HG03025 (cell line): Measurements from ENCODE around the gene EXT2.

Experiments
- ATAC-seq: cut with Tn5 transposase; IDR thresholded peaks from one replicate; pipeline ENCODE4 v1.9.1; 2021; ENCODE audit warnings: mild to moderate bottlenecking, moderate library complexity; ENCODE audit not compliant: unreplicated experiment, low FRiP score

The EXT2 gene

DNA sequence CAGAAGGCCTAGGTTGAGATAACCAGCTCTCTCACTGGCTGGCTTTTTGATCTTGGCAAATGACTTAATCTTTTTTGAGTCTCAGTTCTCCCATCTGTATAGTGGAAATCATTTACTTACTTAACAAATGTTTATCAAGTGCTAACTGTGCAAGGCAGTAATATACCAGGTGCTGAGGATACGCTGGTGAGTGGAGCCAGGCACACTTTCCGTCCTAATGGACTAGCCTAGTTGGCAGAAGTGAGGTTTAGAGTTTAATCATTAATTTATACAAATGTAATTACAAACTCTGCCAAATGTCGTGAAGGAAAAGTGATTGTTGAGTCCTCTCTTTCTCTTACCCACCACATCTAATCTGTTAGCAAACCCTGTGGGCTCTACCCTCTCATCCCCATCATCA, 33.3 kb downstream of the EXT2 start:
- no peak for ATAC-seq

DNA sequence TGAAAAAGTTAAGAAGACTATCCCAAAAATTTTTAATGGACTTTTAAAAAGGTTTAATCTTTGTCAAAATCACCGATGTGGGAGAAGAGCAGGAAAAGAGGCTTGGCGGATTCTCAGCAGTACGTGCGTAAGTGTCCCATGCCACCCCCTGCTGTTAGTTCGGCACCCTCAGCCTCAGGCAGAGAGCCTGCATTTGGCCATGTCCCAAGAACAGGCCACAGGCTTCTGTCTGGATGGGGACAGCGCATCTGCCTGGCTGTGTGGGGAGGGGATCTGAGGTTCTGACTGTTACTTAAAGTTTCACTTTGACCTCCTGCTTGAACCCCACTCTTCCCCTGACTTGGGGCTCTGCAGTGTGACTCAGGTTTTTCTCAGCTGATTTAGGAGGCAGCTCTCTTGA, 35.3 kb downstream of the EXT2 start:
- no peak for ATAC-seq

DNA sequence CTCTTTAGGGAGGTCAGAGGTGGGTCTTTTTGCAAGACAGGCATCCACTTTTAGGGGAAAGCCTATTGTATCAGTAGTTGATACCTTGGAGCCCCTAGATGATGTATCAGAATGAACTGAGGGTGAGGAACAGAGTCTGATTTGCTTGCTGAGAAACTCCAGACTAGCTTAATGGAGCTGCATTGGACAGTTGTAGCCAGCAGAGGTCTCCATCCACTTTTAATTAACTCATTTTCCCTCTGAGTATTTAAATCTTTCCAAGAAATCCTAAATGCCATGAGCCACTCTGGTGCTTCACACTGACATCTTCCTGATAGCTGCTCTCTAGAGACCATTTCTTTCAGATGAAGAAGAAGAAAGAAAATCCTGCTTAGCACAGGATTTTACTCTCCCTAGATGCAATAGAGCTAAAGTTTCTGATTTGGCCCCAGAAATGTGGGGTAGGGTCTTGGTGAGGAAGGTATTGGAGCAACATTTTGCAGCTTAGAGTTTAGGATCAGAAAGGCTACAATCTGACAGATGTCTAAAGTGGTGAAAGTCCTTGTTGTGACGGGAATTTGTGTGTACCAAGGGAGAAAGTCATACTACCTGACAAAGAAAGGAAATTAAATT, 38.0 kb downstream of the EXT2 start:
- no peak for ATAC-seq

DNA sequence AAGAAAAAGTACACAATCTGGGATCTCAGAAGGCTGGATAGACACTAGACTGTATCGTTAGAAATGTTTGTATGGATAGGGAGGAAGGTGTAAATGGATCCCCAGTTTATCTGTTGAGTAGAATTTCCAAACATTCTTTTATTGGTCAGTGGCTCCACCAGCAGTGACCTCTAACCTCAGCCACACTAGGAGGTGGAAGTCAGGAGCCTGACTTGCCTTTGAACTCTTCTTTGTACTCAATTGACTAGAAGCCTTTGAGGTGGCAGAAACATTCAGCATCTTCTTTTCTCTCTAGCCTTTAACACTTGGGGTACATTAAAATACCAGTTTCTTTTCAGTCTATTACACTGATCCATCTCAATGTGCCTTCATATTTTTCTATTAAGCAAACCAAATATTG, 39.1 kb downstream of the EXT2 start:
- no peak for ATAC-seq

DNA sequence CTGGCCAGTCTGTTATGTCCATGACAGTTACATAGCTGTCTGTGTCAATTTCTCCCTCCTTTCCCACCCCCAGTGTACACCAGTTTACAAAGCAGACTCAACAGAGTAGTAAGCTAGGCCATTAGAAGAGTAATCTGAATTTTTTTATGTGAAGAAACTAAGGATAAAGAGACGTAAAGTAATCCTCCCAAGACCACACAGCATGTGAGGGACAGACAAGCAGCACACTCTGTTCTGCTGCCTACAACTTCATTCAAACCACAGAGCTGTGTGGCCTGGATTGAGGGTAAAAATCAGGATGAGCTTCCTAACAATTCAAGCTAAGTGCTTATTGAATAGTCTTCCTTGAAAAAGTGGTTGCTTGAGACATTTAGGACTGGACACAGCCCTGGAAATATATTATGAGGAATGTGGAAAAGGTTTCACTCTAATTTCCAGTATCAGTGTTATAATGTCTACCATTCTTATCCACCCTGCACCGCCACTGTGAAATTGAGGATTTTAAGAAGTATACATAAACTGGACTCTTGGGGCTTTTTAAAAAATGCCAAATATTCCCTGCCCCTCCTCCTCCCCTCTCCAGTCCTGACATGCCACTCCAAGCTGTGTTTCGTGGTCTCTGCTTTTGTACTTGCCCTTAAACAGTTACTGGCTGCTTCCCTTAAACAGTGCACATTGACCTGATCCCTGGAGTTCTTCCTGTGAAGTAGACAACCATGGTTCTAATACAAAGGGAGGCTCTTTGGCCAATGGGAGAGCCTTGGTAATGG, 40.9 kb downstream of the EXT2 start:
- no peak for ATAC-seq

DNA sequence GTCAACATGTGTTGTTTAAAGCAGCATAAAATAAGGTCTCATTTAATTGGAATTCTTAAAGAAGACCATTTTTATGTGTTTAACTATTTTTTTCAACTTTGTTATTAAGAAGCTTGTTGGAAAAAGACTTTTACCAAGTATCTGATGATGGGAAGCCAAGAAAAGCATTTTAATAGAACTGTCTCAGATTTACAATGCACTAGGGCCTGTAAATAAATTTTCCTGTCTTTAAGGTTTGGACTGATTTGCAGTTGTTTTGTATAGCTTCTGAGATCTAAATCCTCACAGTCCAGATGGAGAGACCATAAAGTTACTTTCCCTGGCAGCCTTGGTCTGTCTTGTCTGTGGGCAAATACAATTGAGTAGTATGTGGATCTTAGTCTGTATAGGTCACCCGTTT, 41.6 kb downstream of the EXT2 start:
- ATAC-seq, result no peak

DNA sequence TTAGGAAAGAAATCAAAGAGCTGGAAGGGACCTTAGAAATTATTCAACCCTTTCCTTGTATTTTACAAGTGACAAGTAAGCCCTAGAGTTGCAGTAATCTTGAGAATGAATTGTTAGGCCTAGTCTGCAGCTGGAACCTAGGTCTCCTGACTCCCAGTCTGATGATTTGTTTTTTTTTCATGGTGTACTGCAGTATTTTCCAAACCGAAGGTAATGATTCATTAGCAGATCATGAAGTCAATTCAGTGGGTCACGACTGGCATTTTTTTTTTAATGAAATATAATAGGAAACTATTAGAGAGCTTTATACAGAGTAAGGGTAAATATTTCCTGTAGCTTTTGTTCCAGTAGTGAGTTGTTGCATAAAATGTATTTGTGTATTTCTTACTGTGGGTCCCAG, 42.8 kb downstream of the EXT2 start:
- no peak for ATAC-seq

DNA sequence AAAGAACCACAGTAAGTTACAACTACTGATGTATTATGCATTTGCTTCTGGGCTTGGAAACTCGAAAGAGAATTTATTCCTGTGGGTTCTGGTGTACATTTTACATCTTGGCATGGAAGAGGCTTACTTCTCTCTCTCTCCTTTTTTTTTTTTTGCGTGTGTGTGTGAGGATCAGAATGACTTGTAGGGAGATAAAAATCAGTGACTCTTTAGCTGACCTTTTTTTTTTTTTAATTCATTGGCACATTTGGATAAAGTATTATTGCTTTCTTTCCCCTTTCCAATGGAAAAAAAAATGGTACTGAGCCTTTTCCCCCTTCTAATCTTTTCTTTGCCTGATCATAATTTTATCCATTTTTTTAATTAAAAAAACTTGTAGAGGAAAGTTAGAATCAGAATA, 43.5 kb downstream of the EXT2 start:
- no peak for ATAC-seq

DNA sequence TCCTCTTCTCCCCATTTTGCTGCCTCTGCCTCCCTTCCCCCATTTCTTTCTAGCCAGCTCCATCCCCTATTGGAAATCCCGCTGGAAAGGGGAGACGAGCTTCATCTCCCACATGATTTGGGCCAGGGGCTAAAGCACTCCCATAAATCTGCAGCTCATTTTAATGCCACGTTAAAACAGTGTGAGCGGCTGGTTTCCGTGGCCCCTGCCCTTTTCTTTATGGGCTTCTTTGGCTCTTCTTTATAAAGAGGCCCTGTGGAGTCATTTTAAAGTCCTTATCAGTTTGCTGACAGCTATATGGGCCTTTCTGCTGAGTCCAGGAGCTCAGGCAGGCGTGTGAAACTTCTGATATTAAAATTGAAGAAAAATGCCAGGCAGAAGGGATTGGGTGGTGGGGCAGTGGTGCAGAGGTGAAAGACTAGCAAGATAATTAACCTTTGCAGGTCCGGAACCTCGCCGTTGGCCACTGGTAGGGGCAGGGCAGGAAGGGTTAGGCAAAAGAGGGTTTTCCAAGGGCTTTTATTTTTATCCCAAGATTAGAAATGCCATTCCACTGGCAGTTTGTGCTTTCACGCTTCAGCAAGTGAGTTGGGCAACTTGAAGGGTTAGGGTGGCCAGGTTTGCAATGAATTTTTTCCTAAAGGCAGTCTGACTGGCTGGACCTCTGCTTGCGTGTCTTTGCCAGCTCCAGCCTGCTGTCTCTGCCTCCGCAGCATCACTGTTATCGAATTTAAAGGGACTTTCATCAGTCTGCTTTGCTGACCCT, 44.3 kb downstream of the EXT2 start:
- ATAC-seq, result no peak

DNA sequence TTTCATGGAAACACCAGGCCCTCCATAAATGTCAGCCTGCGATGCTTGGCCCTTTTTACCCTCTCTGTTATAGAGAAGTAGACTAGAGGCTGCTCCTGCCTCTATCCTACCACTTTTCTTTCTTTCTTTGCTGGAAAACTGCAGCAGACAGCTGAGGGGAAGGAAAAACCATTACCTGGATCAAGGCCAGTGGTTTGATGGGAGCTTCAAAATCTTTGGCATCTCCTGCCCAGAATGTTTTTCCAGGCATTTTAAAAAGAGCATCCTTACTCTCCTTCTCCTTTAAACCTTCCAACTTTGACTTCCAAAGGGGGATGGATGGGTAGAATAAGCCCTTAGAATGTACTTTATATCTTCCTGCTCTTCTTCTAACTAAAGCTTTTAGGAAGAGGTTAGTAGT, 44.9 kb downstream of the EXT2 start:
- ATAC-seq, result no peak

DNA sequence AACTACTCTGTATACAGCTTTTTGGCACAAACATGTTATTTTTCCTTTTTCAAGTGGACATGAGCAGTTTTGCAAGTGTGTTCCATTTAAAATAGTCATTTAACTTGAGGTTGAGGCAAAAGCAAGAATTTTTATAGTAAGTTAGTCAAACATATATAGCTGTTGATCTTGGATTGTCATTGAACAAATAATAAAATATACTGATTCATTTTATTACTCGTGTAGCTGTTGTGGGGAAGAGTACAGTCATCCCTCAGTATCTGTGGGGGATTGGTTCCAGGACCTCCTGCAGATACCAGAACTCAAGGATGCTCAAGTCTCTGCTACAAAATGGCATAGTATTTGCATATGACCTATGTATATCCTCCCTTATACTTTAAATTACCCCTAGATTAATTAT, 45.3 kb downstream of the EXT2 start:
- ATAC-seq, result no peak

DNA sequence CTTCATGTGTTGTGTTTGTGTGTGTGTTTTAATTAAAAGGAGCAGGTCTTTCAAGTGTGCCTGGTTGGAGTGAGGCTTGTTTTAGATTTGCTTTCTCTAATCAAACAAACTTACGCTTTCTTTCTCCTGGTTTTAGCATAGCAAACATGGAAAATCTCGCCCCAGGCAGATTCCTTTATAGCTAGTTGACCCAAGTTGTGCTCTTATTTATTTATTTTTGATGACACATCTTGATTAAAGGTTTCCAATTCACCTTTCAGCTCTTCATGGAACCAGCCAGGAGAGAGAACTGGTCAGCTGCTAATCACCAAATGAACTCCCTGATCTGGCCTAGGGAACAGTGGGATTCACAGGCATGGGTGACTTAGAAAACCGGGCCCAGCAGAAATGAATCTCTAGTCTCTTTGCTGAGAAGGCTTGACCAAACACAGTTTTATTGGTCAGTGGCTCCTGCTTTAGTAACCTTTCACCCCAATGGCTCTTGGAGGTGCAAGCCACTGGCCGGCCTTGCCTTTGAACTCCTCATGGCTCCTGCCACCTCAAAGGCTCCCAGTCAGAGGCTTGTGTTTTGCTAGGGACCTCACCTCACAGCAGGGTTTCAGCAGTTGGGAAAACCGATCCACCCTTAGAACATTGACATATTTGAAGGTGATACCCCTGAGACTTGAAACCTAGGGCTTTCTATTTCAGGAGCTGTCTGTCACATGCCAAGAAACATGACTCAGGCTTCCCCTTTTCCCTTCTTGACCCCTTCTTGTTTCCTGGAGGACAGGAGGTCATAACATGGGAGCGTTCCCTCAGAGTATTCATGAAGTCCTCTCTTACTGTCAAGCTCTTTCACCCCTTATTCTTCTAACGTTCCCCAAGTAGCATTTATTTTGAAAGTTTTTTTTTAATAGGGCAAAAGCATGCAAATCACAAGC, 48.8 kb downstream of the EXT2 start:
- ATAC-seq, result no peak

DNA sequence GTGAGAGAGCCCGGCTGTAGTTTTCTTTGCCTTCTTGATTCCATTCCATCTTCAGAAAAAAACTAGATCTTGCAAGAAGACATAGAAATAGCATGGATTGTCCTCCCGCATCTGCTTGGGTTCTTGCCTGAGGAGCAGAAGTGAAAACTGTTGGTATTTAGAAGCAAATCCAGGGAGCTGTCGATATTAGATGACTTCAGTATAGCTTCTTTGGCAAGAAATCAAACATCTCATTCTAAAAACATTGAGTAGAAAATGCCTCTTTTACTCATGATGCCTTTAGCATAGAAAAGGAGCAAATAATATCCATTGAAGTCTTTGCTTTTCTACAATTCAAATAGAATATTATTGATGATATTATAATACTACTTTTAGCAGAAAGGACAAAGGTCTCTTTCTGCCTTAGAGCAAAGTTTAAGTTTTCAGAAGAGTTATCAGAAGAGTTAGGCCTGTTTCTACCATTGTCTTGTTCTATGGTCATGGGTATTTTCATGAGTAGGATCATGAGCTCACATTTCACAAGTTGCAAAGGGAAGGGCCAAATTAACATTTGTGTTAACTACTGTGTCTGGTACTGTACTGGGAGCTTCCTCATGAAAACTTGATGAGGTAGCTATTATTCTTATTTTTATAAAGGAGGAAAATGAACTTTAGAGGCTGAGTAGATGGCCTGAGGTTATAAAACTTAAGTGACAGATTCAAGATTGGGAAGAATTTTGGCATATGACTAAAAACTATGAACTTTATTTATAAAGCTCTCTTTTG, 49.7 kb downstream of the EXT2 start:
- ATAC-seq, result no peak

DNA sequence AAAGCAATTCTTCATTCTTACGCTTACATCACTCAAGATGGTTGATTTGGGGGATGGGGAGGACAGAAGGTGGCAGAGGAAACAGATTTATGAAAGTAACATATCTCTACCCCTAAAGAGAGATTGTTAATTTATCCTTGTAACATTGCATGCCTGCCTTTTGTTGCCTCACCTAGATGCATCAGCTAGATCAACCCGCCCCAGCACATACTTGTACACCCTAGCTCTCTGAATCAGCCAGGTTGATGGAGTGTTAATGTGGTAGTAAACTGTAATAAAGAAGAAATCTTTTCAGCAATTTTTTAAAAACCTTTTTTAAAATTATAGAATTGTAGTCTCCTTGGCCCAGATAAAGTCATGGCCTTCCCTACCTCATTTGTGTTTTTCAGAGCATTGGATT, 51.5 kb downstream of the EXT2 start:
- ATAC-seq, result no peak

DNA sequence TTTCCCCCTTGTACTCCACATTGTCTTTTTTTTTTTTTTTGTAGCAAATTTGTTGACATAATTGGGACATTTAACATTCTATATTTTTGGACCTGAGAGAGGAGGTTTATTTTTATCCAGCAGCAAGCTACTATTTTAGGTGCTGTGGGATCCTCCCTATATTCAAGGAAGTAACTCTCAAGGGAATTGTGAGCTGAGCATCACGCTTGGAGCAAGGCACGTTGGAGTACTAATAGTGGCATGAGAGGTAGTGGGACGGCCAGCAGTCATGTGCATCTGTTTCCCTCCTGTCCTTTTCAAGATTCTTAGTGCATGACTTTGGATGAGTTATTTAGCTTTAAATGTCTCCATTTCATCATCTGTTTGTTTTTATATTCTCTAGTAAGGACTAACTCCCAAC, 52.3 kb downstream of the EXT2 start:
- ATAC-seq, result no peak

DNA sequence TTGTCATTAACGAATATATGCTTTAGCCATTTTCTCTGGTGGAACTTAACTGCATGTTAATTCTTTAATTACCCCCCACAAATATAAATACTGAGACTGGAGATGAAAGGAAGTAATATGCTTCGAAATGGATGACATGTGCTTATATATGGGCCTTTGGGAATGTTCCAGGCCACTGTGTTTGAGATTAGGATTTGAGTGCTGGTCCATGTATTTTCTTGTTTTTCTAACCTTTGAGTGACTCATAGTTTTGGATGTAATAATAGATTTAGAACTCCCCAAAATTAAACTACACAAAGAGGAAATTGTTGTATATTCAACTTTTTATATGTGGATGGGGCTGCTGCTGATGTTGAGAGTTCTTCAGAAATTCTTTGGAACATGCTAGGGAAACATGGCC, 54.2 kb downstream of the EXT2 start:
- no peak for ATAC-seq

DNA sequence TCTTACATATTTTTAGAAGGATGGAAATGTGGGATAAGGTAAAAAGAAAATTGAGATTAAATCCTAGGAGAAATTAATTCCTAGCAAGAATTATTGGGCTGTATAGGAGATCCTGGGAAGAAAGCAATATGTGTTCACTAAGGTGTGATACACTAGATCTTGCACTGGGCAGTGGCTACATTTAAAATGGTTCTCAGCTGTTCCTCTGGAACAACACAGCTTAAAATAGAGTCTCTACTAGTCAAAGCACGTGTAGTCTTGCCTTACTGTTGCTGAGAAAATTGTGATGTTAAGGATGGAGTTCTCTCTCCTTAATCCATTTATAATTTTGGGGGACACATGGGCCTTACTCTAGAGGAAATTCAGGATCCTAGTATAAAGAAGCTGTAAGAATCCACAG, 54.9 kb downstream of the EXT2 start:
- no peak for ATAC-seq

DNA sequence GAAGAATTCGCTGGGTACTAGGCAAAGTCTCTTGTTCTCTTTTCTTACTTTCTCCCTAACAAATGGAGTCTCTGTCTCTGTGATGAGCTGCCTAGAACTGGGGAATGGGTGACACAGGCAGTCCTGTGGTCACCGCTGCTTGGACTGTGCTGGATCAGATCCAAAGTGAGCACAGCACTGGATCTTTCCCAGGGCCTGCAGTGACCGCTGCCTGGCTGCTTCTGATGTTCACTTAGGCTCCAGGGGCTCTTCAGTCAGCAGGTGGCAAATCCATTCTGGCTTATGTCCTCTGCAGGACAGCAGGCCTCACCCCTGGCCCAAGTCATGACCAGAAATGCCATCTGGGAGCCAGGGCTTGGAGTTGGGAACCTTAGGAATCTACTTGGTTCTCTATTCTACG, 61.5 kb downstream of the EXT2 start:
- no peak for ATAC-seq

DNA sequence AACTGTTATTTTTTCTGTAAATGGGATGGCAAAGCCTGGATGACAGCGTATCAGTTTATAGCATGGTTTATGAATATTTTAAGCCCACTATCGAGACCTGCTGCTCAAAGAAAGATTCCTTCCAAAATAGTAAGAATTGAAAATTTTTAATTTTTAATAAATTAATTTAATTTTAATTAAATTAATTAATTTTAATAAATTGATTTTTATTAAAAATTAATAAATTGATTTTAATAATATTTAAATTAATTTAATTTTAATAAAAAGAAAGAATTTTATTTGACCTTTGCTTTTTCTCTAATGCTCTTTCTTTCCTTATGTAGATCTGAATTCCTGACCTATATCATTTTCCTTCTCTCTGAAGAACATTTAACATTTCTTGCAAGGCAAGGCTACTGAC, 62.9 kb downstream of the EXT2 start:
- ATAC-seq, result no peak
